Upper lobe of left lung (tissue), 4 donors: ENCODE measurements around the gene CDH13.

Experiments
- CTCF ChIP-seq, 6 experiments: fragments of 450-650 bp in 4 of 6; fragments of 200-600 bp in 2 of 6; sonication (generic) in 2 of 6; IDR thresholded peaks; one replicate each; pipeline ENCODE4 v1.5.1; 2016 to 2019; ENCODE audit warnings: antibody characterized with exemption in 6 of 6
- EP300 ChIP-seq, 4 donors: sonication (generic); formaldehyde crosslinking; IDR thresholded peaks; one replicate each; pipeline ENCODE4 v1.5.1; 2017; ENCODE audit warnings: antibody characterized with exemption in 4 of 4, control low read depth in 2 of 4
- POLR2AphosphoS5 ChIP-seq, 2 donors: sonication (generic); formaldehyde crosslinking; IDR thresholded peaks; one replicate each; pipeline ENCODE4 v1.5.1; 2017; ENCODE audit warnings: antibody characterized with exemption in 2 of 2

GRCh38 chr16:82947698-82948097 is 320.9 kb downstream of the CDH13 start:
- TF ChIP-seq CTCF (IDR thresholded peaks at IDR 0.05) (no peak), POLR2AphosphoS5 (IDR thresholded peaks at IDR 0.05) (no peak), EP300 (IDR thresholded peaks at IDR 0.05) (no peak)
